HepG2 (cell line): ENCODE measurements around the gene NRP1. TPM values are rescaled to one million over a fixed set of nuclear protein-coding genes. Genes with fewer than 3 reads are reported as not detected.

Experiments used
- ATAC-seq: fragments of 200-7000 bp; cut with Tn5 transposase; 3 replicates; pipeline ENCODE4 v1.9.1; 2020; ENCODE audit warnings: mild to moderate bottlenecking, moderate library complexity
- BruUV-seq: library from RNA; stranded (reverse); fragments of 400-500 nt; replicated peaks from 2 replicates; lab custom pipeline; 2021; lab: Mats Ljungman, UMichigan
- CTCF ChIA-PET: fragments of 300-600 bp; formaldehyde crosslinking; extraction: SDS; loops from one replicate; lab custom pipeline; 2021; ENCODE audit warnings: low total read pairs, inconsistent platforms, low intra/inter-chr PET ratio; lab: Yijun Ruan, JAX
- POLR2A ChIA-PET: fragments of 350-600 bp; sonication (Branson Sonifier 250); formaldehyde crosslinking; loops from one replicate; lab custom pipeline; 2020; ENCODE audit warnings: antibody characterized with exemption, inconsistent platforms; lab: Yijun Ruan, JAX
- DNase-seq: peaks from one replicate; pipeline ENCODE4 v3.0.0-alpha.2; 2015; ENCODE audit warnings: low spot score
- FAIRE-seq: peaks from 3 replicates; lab custom pipeline; 2011; peaks lifted over from hg19 to GRCh38; lab: Jason Lieb, UNC
- H2AFZ ChIP-seq: one replicate; pipeline ENCODE4 v1.6.1; 2011; ENCODE audit warnings: low read length, inconsistent platforms
- H3K27ac ChIP-seq: fragments of 300-600 bp; 3 replicates; pipeline ENCODE4 v1.8.0; 2011; ENCODE audit warnings: mixed run types, mild to moderate bottlenecking, mixed read lengths, low read length, inconsistent platforms; ENCODE audit not compliant: insufficient read depth; ENCODE audit errors: extremely low read length
- H3K27me3 ChIP-seq, 2 experiments: fragments of 200-600 bp in 1 of 2; 2 replicates in 1 of 2; 3 replicates in 1 of 2; pipeline versions ENCODE4 v1.6.0 to v1.8.0; 2011; ENCODE audit warnings: low read length in 2 of 2, mild to moderate bottlenecking in 2 of 2, moderate library complexity in 2 of 2, inconsistent platforms in 1 of 2; ENCODE audit not compliant: insufficient read depth in 2 of 2, control insufficient read depth in 1 of 2
- H3K36me3 ChIP-seq, 2 experiments: fragments of 200-600 bp in 1 of 2; replicated peaks in 1 of 2; 2 replicates in 1 of 2; 3 replicates in 1 of 2; pipeline versions ENCODE4 v1.5.1 to v1.8.0; 2011; ENCODE audit warnings: low read length in 2 of 2, inconsistent platforms in 1 of 2; ENCODE audit not compliant: insufficient read depth in 2 of 2, control insufficient read depth in 1 of 2
- H3K4me1 ChIP-seq: 2 replicates; pipeline ENCODE4 v1.5.1; 2012; ENCODE audit warnings: low read length, inconsistent platforms; ENCODE audit not compliant: insufficient read depth
- H3K4me2 ChIP-seq: 2 replicates; pipeline ENCODE4 v1.6.0; 2011; ENCODE audit warnings: low read depth, low read length, inconsistent platforms
- H3K4me3 ChIP-seq, 3 experiments: fragments of 200-600 bp in 1 of 3; sonication (generic), shearing (Covaris generic) in 1 of 3; replicated peaks in 1 of 3; 2 replicates each; pipeline ENCODE4 v1.5.1; 2011 to 2016; ENCODE audit warnings: low read length in 3 of 3, inconsistent platforms in 2 of 3, low read depth in 2 of 3, mild to moderate bottlenecking in 2 of 3, control low read depth in 1 of 3, mixed read lengths in 1 of 3; ENCODE audit not compliant: insufficient read depth in 1 of 3
- H3K79me2 ChIP-seq: one replicate; pipeline ENCODE4 v1.6.1; 2011; ENCODE audit warnings: low read length, inconsistent platforms; ENCODE audit not compliant: insufficient read depth
- H3K9ac ChIP-seq: 2 replicates; pipeline ENCODE4 v1.6.0; 2011; ENCODE audit warnings: mild to moderate bottlenecking, low read depth, low read length, inconsistent platforms; ENCODE audit not compliant: insufficient read depth
- H3K9me3 ChIP-seq: 2 replicates; pipeline ENCODE4 v1.5.1; 2012; ENCODE audit warnings: mild to moderate bottlenecking, low read length
- H4K20me1 ChIP-seq: 2 replicates; pipeline ENCODE4 v1.6.0; 2011; ENCODE audit warnings: inconsistent platforms, mild to moderate bottlenecking, low read length, moderate library complexity; ENCODE audit not compliant: insufficient read depth
- CBX2 ChIP-seq, 2 experiments: fragments of 200-600 bp in 1 of 2; sonication (generic); formaldehyde crosslinking in 1 of 2; IDR thresholded peaks; 2 replicates each; pipeline versions ENCODE4 v1.7.0 to v1.8.1; 2018 to 2022; ENCODE audit warnings: low read depth in 2 of 2, low read length in 1 of 2, mild to moderate bottlenecking in 1 of 2, missing genetic modification reagents in 1 of 2
- ELF4 ChIP-seq: sonication (generic); formaldehyde crosslinking; IDR thresholded peaks from 2 replicates; pipeline ENCODE4 v1.5.0; 2020; ENCODE audit warnings: missing genetic modification reagents, mild to moderate bottlenecking, moderate library complexity, borderline replicate concordance
- HOXA9 ChIP-seq: sonication (generic); formaldehyde crosslinking; IDR thresholded peaks from 2 replicates; pipeline ENCODE4 v1.8.1; 2022; ENCODE audit warnings: missing genetic modification reagents, mild to moderate bottlenecking, moderate library complexity, borderline replicate concordance
- MTERF4 ChIP-seq: sonication (generic); formaldehyde crosslinking; IDR thresholded peaks from 2 replicates; pipeline ENCODE4 v1.8.0; 2023; ENCODE audit warnings: mild to moderate bottlenecking, missing genetic modification reagents
- SP140L ChIP-seq: sonication (generic); formaldehyde crosslinking; IDR thresholded peaks from 2 replicates; pipeline ENCODE4 v1.4.0; 2020; ENCODE audit warnings: missing genetic modification reagents, borderline replicate concordance
- ZHX2 ChIP-seq, 2 experiments: sonication (generic) in 1 of 2; formaldehyde crosslinking in 1 of 2; IDR thresholded peaks; 2 replicates each; pipeline versions ENCODE4 v1.6.1 to v1.9.0; 2014 to 2022; ENCODE audit warnings: antibody characterized with exemption in 1 of 2, borderline replicate concordance in 1 of 2, inconsistent platforms in 1 of 2, low read depth in 1 of 2, missing genetic modification reagents in 1 of 2
- ZNF136 ChIP-seq: sonication (generic); formaldehyde crosslinking; IDR thresholded peaks from 2 replicates; pipeline ENCODE4 v1.8.1; 2022; ENCODE audit warnings: low read depth, mild to moderate bottlenecking, moderate library complexity, missing genetic modification reagents
- ZNF331 ChIP-seq: sonication (generic); formaldehyde crosslinking; IDR thresholded peaks from 2 replicates; pipeline ENCODE4 v1.4.0; 2020; ENCODE audit warnings: missing genetic modification reagents
- ZNF644 ChIP-seq: IDR thresholded peaks from 2 replicates; pipeline ENCODE4 v1.6.1; 2016; ENCODE audit warnings: low read depth
- WGBS: methylation state at CpG from one replicate; pipeline ENCODE4 v1.1.6; 2017; ENCODE audit warnings: low lambda C conversion rate; 5-methylcytosine and 5-hydroxymethylcytosine counted together
- in situ Hi-C: cut with HindIII; loops from 2 replicates; pipeline ENCODE4 v1.10.0; 2017; ENCODE audit warnings: low pct_unique_long_range_greater_than_20kb; ENCODE audit not compliant: extremely low pct_ligation_motif_present
- intact Hi-C: fragments of 100-400 bp; cut with micrococcal nuclease; formaldehyde crosslinking; loops from one replicate; pipeline ENCODE4 v1.10.0; 2022; ENCODE audit not compliant: unreplicated experiment
- polyA plus RNA-seq, 8 experiments: library from polyadenylated mRNA; depleted of rRNA in 3 of 8; stranded (reverse) in 7 of 8; unstranded in 1 of 8; fragments of >200 nt; fragmentation: Illumina TruSeq in 4 of 8; extraction: Trizol in 4 of 8; gene quantifications; 2 replicates each; pipeline versions ENCODE4 v1.2.1 to v1.2.3, GENCODE V29; 2011 to 2016; ENCODE audit warnings: low read depth in 4 of 8, missing spikeins in 1 of 8, mixed read lengths in 1 of 8; ENCODE audit not compliant: insufficient read depth in 1 of 8
- total RNA-seq, 5 experiments: library from RNA; depleted of rRNA; stranded (reverse); fragments of >200 nt; fragmentation: Illumina TruSeq; extraction: Trizol; gene quantifications; 2 replicates each; pipeline ENCODE4 v1.2.3, GENCODE V29; 2016; ENCODE audit warnings: low read depth in 1 of 5

The NRP1 gene
- total and polyA plus RNA-seq, 2 of the 13 experiments (the other 11 are each of a cell fraction or from before 2014, with no cell fraction given), result 5.3 to 5.8 TPM

GRCh38 chr10:33204031-33204430 lies 130.4 kb downstream of the NRP1 start:
- no TSS peak for BruUV-seq
- Histone ChIP-seq H4K20me1 (no peaks in the 10 kb centered on the region), H3K9me3 (no peaks in the 10 kb centered on the region), H3K9ac (no peak overlapping the region), H3K79me2 (no peaks in the 10 kb centered on the region), H3K4me2 (no peak overlapping the region), H3K27me3 (no peaks in the 10 kb centered on the region), H2AFZ (no peak overlapping the region), H3K27ac (no peak overlapping the region), H3K4me3 (no peak overlapping the region), H3K4me1 (peaks cover 13% of the 10 kb centered on the region), H3K36me3 (peaks cover 0 to 2% of the 10 kb centered on the region in 2 experiments; a peak in 2 of 5 replicates)
- 93% methylated on average over 7 of the region's 7 CpGs for WGBS
- ChIA-PET POLR2A (no interaction called here), CTCF (no interaction called here)
- TF ChIP-seq HOXA9 (CRISPR knock-in tag), result no peak
- TF ChIP-seq ZNF136, result no peak
- ATAC-seq, result no peak
- no peak for DNase-seq
- intact Hi-C loops, result no loop called here
- no peak for FAIRE-seq
- in situ Hi-C loops, result no loop called here

GRCh38 chr10:33201971-33202370 lies 132.5 kb downstream of the NRP1 start:
- no peak overlapping the region for H3K9ac ChIP-seq
- no peaks in the 10 kb centered on the region for H3K9me3 ChIP-seq
- intact Hi-C loops, result no loop called here
- WGBS, result 93% methylated on average over 5 of the region's 5 CpGs
- H3K27me3 ChIP-seq, result no peaks in the 10 kb centered on the region
- DNase-seq (no peak), ATAC-seq (no peak), FAIRE-seq (no peak)
- H3K4me1 ChIP-seq, result peaks cover 34% of the 10 kb centered on the region
- in situ Hi-C loops, result no loop called here
- no TSS peak for BruUV-seq
- H3K4me3 ChIP-seq, result no peak overlapping the region
- peaks cover 0 to 2% of the 10 kb centered on the region in 2 experiments; a peak in 2 of 5 replicates for H3K36me3 ChIP-seq
- H4K20me1 ChIP-seq, result no peaks in the 10 kb centered on the region
- no peak overlapping the region for H2AFZ ChIP-seq
- H3K27ac ChIP-seq, result no peak overlapping the region
- H3K79me2 ChIP-seq, result no peaks in the 10 kb centered on the region
- POLR2A ChIA-PET, result no interaction called here
- H3K4me2 ChIP-seq, result no peak overlapping the region
- CTCF ChIA-PET, result no interaction called here
- TF ChIP-seq ELF4 (CRISPR knock-in tag), result no peak
- no peak for TF ChIP-seq SP140L (CRISPR knock-in tag)
- TF ChIP-seq ZNF331 (CRISPR knock-in tag), result no peak
- no peak for TF ChIP-seq ZNF644 (CRISPR knock-in tag)
- TF ChIP-seq CBX2 (IDR thresholded peaks at IDR 0.05; ENCODE audit: low read depth, low read length), result no peak
- no peak for TF ChIP-seq CBX2 (CRISPR knock-in tag; IDR thresholded peaks at IDR 0.05; ENCODE audit: low read depth)
- TF ChIP-seq ZHX2 (IDR thresholded peaks at IDR 0.05; ENCODE audit: low read depth), result no peak
- no peak for TF ChIP-seq ZHX2 (CRISPR knock-in tag; IDR thresholded peaks at IDR 0.05; ENCODE audit: borderline replicate concordance)
- TF ChIP-seq MTERF4 (CRISPR knock-in tag), result no peak
